Spinal cord (tissue), 10 donors: ENCODE measurements around the gene MUS81. TPM values are rescaled to one million over a fixed set of nuclear protein-coding genes. Genes with fewer than 3 reads are reported as not detected.
"Not testable (repeated sequence)": the region's sequence is repeated elsewhere in the genome, so short reads cannot be mapped to it uniquely, and the experiment has no call there.

Experiments used
- DNase-seq, 6 donors: peaks; one replicate each; pipeline versions ENCODE4 v3.0.0 to v3.0.0-alpha.2; 2013 to 2015; ENCODE audit warnings: low spot score in 6 of 6, low read depth in 4 of 6
- H3K27ac ChIP-seq: one replicate; pipeline ENCODE4 v1.5.1; 2013; ENCODE audit warnings: low read depth, low read length, control low read depth
- H3K27me3 ChIP-seq: one replicate; pipeline ENCODE4 v1.6.1; 2013; ENCODE audit warnings: low read length; ENCODE audit not compliant: control insufficient read depth, insufficient read depth
- H3K36me3 ChIP-seq: one replicate; pipeline ENCODE4 v1.6.1; 2013; ENCODE audit warnings: low read length; ENCODE audit not compliant: control insufficient read depth, insufficient read depth
- H3K4me1 ChIP-seq: one replicate; pipeline ENCODE4 v1.6.1; 2013; ENCODE audit warnings: low read length; ENCODE audit not compliant: control insufficient read depth, insufficient read depth
- H3K4me3 ChIP-seq: one replicate; pipeline ENCODE4 v1.5.1; 2013; ENCODE audit warnings: low read depth, low read length, control low read depth
- H3K9me3 ChIP-seq: one replicate; pipeline ENCODE4 v1.6.1; 2013; ENCODE audit warnings: low read length; ENCODE audit not compliant: control insufficient read depth, insufficient read depth
- WGBS: methylation state at CpG from one replicate; pipeline ENCODE4 v1.1.5; 2013; ENCODE audit warnings: missing lambda C conversion rate; ENCODE audit not compliant: insufficient coverage; 5-methylcytosine and 5-hydroxymethylcytosine counted together
- polyA plus RNA-seq, 2 donors: library from polyadenylated mRNA; unstranded; fragments of 120-200 nt; gene quantifications; one replicate each; pipeline ENCODE4 v1.2.1, GENCODE V29; 2013; ENCODE audit not compliant: insufficient read length in 2 of 2
- total RNA-seq, 2 donors: library from RNA; depleted of rRNA in 1 of 2; stranded (reverse); fragments of 120-200 nt in 1 of 2; fragments of >200 nt in 1 of 2; gene quantifications; one replicate each; pipeline versions ENCODE4 v1.2.3 to v1.2.4, GENCODE V29; 2013 to 2014
- donor health status: healthy.

Gene MUS81
- total and polyA plus RNA-seq, 4 donors = 24.9 to 62.0 (median 53.6) TPM

GRCh38 chr11:65822776-65823528 is 37.3 kb upstream of the MUS81 start:
- H3K4me1 ChIP-seq = peaks cover 4% of the 10 kb centered on the region
- H3K27ac ChIP-seq = no peak overlapping the region
- no peaks in the 10 kb centered on the region for H3K9me3 ChIP-seq
- no peak overlapping the region for H3K4me3 ChIP-seq
- 80% methylated on average over 10 of the region's 15 CpGs for WGBS
- no peak for DNase-seq
- no peaks in the 10 kb centered on the region for H3K27me3 ChIP-seq
- no peaks in the 10 kb centered on the region for H3K36me3 ChIP-seq

GRCh38 chr11:65826984-65827735 is 33.1 kb upstream of the MUS81 start:
- DNase-seq = no peak
- H3K4me1 ChIP-seq = no peaks in the 10 kb centered on the region
- H3K9me3 ChIP-seq = no peaks in the 10 kb centered on the region
- no peak overlapping the region for H3K27ac ChIP-seq
- no peak overlapping the region for H3K4me3 ChIP-seq
- H3K36me3 ChIP-seq = no peaks in the 10 kb centered on the region
- no peaks in the 10 kb centered on the region for H3K27me3 ChIP-seq
- 86% methylated on average over 5 of the region's 8 CpGs for WGBS

GRCh38 chr11:65829459-65829858 is 30.8 kb upstream of the MUS81 start:
- Histone ChIP-seq H3K9me3 (no peaks in the 10 kb centered on the region), H3K36me3 (no peaks in the 10 kb centered on the region), H3K27ac (no peak overlapping the region), H3K27me3 (no peaks in the 10 kb centered on the region), H3K4me1 (peaks cover 11% of the 10 kb centered on the region), H3K4me3 (no peak overlapping the region)
- no peak for DNase-seq
- 60% methylated on average over 3 of the region's 4 CpGs for WGBS

- H3K27ac ChIP-seq, H3K4me3 ChIP-seq, DNase-seq, H3K27me3 ChIP-seq, H3K36me3 ChIP-seq, H3K9me3 ChIP-seq: not testable (repeated sequence)
- peaks cover 15% of the 10 kb centered on the region for H3K4me1 ChIP-seq
Observed at GRCh38 chr11:65832231-65832630, 28.0 kb upstream of the MUS81 start.

- H3K36me3 ChIP-seq = no peaks in the 10 kb centered on the region
- peak within 1 kb of the TSS; percentile 76 for H3K27ac ChIP-seq
- peak within 1 kb of the TSS; percentile 96 for H3K4me3 ChIP-seq
- no peaks in the 10 kb centered on the region for H3K9me3 ChIP-seq
- under 1% methylated on average over 62 of the region's 63 CpGs for WGBS
- H3K4me1 ChIP-seq = peaks cover 15% of the 10 kb centered on the region
- DNase-seq = peak; percentile 89 to 99 (median 92)
- H3K27me3 ChIP-seq = no peaks in the 10 kb centered on the region
Observed at GRCh38 chr11:65833297-65834030, 26.8 kb upstream of the MUS81 start, which contains the start of gene SNX32. TSS of gene SNX32 (plus strand) at chr11:65833963. CDS start at chr11:65834066, 103 bp downstream.

GRCh38 chr11:65834202-65834601 is 26.0 kb upstream of the MUS81 start:
- H3K27me3 ChIP-seq = no peaks in the 10 kb centered on the region
- peaks cover 15% of the 10 kb centered on the region for H3K4me1 ChIP-seq
- no peaks in the 10 kb centered on the region for H3K9me3 ChIP-seq
- DNase-seq = no peak
- H3K4me3 ChIP-seq = peak overlapping the region; percentile 96
- no peak overlapping the region for H3K27ac ChIP-seq
- 31% methylated on average over 6 of the region's 6 CpGs for WGBS
- H3K36me3 ChIP-seq = no peaks in the 10 kb centered on the region

GRCh38 chr11:65842144-65842543 is 18.1 kb upstream of the MUS81 start:
- Histone ChIP-seq H3K27ac (no peak overlapping the region), H3K36me3 (no peaks in the 10 kb centered on the region), H3K4me3 (no peak overlapping the region), H3K27me3 (no peaks in the 10 kb centered on the region), H3K9me3 (no peaks in the 10 kb centered on the region), H3K4me1 (no peaks in the 10 kb centered on the region)
- no peak for DNase-seq
- WGBS = 85% methylated on average over 3 of the region's 4 CpGs

GRCh38 chr11:65843811-65844210 is 16.4 kb upstream of the MUS81 start:
- Histone ChIP-seq H3K4me1 (no peaks in the 10 kb centered on the region), H3K27ac (no peak overlapping the region), H3K36me3 (no peaks in the 10 kb centered on the region), H3K27me3 (no peaks in the 10 kb centered on the region), H3K9me3 (no peaks in the 10 kb centered on the region), H3K4me3 (no peak overlapping the region)
- DNase-seq = no peak
- WGBS = no CpG with 5 or more reads among the region's 3 CpGs

- no peak overlapping the region for H3K4me3 ChIP-seq
- H3K4me1 ChIP-seq = no peaks in the 10 kb centered on the region
- 98% methylated on average over 7 of the region's 10 CpGs for WGBS
- no peak for DNase-seq
- H3K36me3 ChIP-seq = no peaks in the 10 kb centered on the region
- H3K27me3 ChIP-seq = no peaks in the 10 kb centered on the region
- H3K27ac ChIP-seq = no peak overlapping the region
- H3K9me3 ChIP-seq = no peaks in the 10 kb centered on the region
Observed at GRCh38 chr11:65844231-65844872, 15.9 kb upstream of the MUS81 start.
